ENCODE data around the gene MGAT5B. TPM values are rescaled to one million over a fixed set of nuclear protein-coding genes. Genes with fewer than 3 reads are reported as not detected.

MGAT5B gene
- total and polyA plus RNA-seq, 2 donors (not counting 1 experiment from before 2014, with no cell fraction given) = 0.15 to 37.8 TPM

DNA sequence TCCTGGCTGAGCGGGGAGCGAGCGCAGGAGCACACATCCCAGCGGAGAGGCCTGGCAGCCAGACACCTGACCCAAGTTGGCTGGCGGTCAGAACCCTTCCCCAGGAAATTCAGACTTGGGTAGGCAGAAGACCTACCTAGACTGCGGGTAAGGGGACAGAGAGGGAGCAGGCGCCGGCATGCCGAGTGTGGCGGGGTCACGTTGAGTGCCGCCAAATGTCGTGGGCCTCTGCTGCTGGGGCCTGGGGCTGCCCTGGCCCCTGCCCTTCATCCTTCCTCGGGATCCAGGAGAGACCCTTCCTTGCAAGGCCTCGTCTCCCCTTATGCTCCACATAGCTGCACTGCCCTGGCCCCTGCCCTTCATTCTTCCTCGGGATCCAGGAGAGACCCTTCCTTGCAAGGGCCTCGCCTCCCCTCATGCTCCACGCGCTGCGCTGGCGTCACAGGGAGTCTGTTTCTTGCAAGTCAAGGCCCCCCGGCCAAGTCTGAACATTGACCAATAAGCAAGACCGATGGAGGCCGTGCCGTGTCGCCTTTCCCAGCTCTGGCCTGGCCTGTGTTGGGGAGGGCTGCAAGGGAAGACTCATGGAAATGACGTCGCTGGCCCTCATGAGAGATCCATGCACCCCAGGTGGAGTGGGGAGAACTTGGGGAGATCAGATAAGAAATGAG, 47.8 kb downstream of the MGAT5B start:
- H3K4me1 ChIP-seq (ENCODE audit: control insufficient read depth in 2 of 2, insufficient read depth in 2 of 2, low read length in 2 of 2) = no peaks in the 10 kb centered on the region
- Mint-ChIP-seq H3K9me3 (ENCODE audit: insufficient read depth) (no peaks in the 10 kb centered on the region), H3K4me3 (no peak overlapping the region), H3K27me3 (peaks cover 37% of the 10 kb centered on the region), H3K4me1 (no peaks in the 10 kb centered on the region), H3K27ac (no peak overlapping the region)
- no peaks in the 10 kb centered on the region for H3K9me3 ChIP-seq (ENCODE audit: control extremely low read depth in 1 of 3, control insufficient read depth in 2 of 3, insufficient read depth in 1 of 3, low read length in 2 of 3)
- H3K79me2 ChIP-seq (ENCODE audit: control insufficient read depth, insufficient read depth, low read length) = no peaks in the 10 kb centered on the region
- WGBS (ENCODE audit: insufficient coverage) = 93% methylated on average over 28 of the region's 28 CpGs
- no peaks in the 10 kb centered on the region for H3K27me3 ChIP-seq (replicated peaks in 1 of 4; ENCODE audit: control extremely low read depth in 1 of 4, control insufficient read depth in 3 of 4, insufficient read depth in 4 of 4, low read length in 3 of 4)
- no peaks in the 10 kb centered on the region for H3K36me3 ChIP-seq (replicated peaks in 1 of 2; ENCODE audit: control extremely low read depth in 1 of 2, control insufficient read depth in 1 of 2, extremely low read depth in 1 of 2, insufficient read depth in 2 of 2, low read length in 1 of 2)
- ChIA-PET POLR2A (no interaction called here), CTCF (no interaction called here)
- intact Hi-C loops (cut with micrococcal nuclease) = no loop called here
- no peak for TF ChIP-seq CTCF (IDR thresholded peaks at IDR 0.05)
- no peak for TF ChIP-seq EZH2 (IDR thresholded peaks at IDR 0.05; ENCODE audit: borderline replicate concordance, insufficient read depth, low read depth, low read length, poor library complexity, severe bottlenecking)
- H3K4me2 ChIP-seq (replicated peaks; ENCODE audit: low read depth, low read length, poor library complexity, severe bottlenecking) = no peak overlapping the region
- DNase-seq = no peak
- no peak overlapping the region for H3K4me3 ChIP-seq (ENCODE audit: control extremely low read depth in 1 of 5, extremely low read depth in 1 of 5, insufficient read depth in 1 of 5, low read depth in 2 of 5, low read length in 4 of 5)
- H3K27ac ChIP-seq (ENCODE audit: low read length in 2 of 2) = no peak overlapping the region
- H2AFZ ChIP-seq (ENCODE audit: insufficient read depth, low read depth, low read length, poor library complexity, severe bottlenecking) = no peak overlapping the region
- H3K9ac ChIP-seq (ENCODE audit: low read length) = no peak overlapping the region
- H4K20me1 ChIP-seq (ENCODE audit: control insufficient read depth, insufficient read depth, low read length, poor library complexity, severe bottlenecking) = no peaks in the 10 kb centered on the region
- ATAC-seq (ENCODE audit: low read depth) = no peak

DNA sequence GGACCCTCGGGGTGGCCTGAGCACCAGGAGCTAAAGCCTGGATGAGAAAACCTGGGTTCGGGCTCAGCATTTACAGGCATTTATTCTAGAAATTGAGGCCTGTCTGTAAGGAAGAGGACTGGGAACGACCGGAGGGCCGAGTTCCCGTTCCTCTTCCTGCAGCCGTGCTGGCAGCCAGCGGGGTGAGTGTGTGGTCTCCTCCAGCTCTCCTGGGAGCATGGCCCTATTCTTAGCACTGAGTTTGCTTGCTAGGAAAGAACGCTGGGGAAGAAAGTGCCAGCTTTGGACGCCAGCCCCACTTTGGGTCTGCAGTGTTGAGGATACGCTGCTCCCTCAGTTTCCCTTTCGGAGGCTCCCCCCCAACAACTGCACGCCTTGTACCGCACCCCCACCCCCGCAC, 49.6 kb downstream of the MGAT5B start:
- TF ChIP-seq CTCF (IDR thresholded peaks at IDR 0.05) = no peak
- no peak for TF ChIP-seq EZH2 (IDR thresholded peaks at IDR 0.05; ENCODE audit: borderline replicate concordance, insufficient read depth, low read depth, low read length, poor library complexity, severe bottlenecking)
- no peaks in the 10 kb centered on the region for H3K4me1 Mint-ChIP-seq
- no peaks in the 10 kb centered on the region for H3K9me3 Mint-ChIP-seq (ENCODE audit: insufficient read depth)
- H4K20me1 ChIP-seq (ENCODE audit: control insufficient read depth, insufficient read depth, low read length, poor library complexity, severe bottlenecking) = no peaks in the 10 kb centered on the region
- no peak overlapping the region for H3K4me3 ChIP-seq (ENCODE audit: control extremely low read depth in 1 of 5, extremely low read depth in 1 of 5, insufficient read depth in 1 of 5, low read depth in 2 of 5, low read length in 4 of 5)
- no peaks in the 10 kb centered on the region for H3K36me3 ChIP-seq (replicated peaks in 1 of 2; ENCODE audit: control extremely low read depth in 1 of 2, control insufficient read depth in 1 of 2, extremely low read depth in 1 of 2, insufficient read depth in 2 of 2, low read length in 1 of 2)
- DNase-seq = no peak
- no peaks in the 10 kb centered on the region for H3K4me1 ChIP-seq (ENCODE audit: control insufficient read depth in 2 of 2, insufficient read depth in 2 of 2, low read length in 2 of 2)
- CTCF ChIA-PET = interaction anchor here (1.0 kb wide), 1 partner anchor 50 kb away, joined by 3 read pairs; no protein-coding TSS in a partner anchor
- H3K27ac Mint-ChIP-seq = no peak overlapping the region
- no peak for ATAC-seq (ENCODE audit: low read depth)
- peaks cover 0 to 2% (median 0%) of the 10 kb centered on the region in 4 experiments for H3K27me3 ChIP-seq (replicated peaks in 1 of 4; ENCODE audit: control extremely low read depth in 1 of 4, control insufficient read depth in 3 of 4, insufficient read depth in 4 of 4, low read length in 3 of 4)
- peaks cover 38% of the 10 kb centered on the region for H3K27me3 Mint-ChIP-seq
- WGBS (ENCODE audit: insufficient coverage) = 46% methylated on average over 14 of the region's 15 CpGs
- H3K79me2 ChIP-seq (ENCODE audit: control insufficient read depth, insufficient read depth, low read length) = no peaks in the 10 kb centered on the region
- H3K9me3 ChIP-seq (ENCODE audit: control extremely low read depth in 1 of 3, control insufficient read depth in 2 of 3, insufficient read depth in 1 of 3, low read length in 2 of 3) = no peaks in the 10 kb centered on the region
- H3K27ac ChIP-seq (ENCODE audit: low read length in 2 of 2) = no peak overlapping the region
- no peak overlapping the region for H2AFZ ChIP-seq (ENCODE audit: insufficient read depth, low read depth, low read length, poor library complexity, severe bottlenecking)
- intact Hi-C loops (cut with micrococcal nuclease) = no loop called here
- no peak overlapping the region for H3K9ac ChIP-seq (ENCODE audit: low read length)
- POLR2A ChIA-PET = no interaction called here
- H3K4me2 ChIP-seq (replicated peaks; ENCODE audit: low read depth, low read length, poor library complexity, severe bottlenecking) = no peak overlapping the region
- H3K4me3 Mint-ChIP-seq = no peak overlapping the region

Data from B cell (primary cell).